ENCODE data around the gene KDM1B.
"Not testable (repeated sequence)": the region's sequence is repeated elsewhere in the genome, so short reads cannot be mapped to it uniquely, and the experiment has no call there.

KDM1B gene

DNA sequence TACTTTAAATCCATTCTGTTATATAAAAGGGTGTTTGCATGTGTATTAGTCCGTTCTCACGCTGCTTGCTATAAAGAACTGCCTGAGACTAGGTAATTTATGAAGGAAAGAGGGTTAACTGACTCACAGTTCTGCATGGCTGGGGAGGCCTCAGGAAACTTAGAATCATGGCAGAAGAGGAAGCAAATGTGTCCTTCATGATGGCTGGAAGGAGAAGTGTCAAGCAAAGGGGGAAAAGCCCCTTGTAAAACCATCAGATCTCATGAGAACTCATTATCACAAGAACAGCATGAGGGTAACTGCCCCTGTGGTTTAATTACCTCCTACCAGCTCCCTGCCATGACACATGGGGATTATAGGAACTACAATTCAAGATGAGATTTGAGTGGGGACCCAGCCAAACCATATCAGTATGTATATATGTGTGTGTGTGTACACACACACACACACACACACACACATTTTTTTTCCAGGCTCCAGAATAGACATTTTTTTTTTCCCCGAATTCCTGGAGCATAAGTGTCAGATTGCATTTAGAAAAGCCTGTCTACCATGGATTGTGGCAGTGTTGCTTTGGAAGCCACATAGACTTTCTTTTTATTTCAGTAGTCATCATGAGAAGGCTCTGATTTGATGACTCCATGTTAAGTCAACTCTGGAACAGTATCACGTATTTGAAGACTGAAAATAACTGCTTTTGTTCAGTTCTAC is 31.5 kb downstream of the KDM1B start:
- DNase-seq (ENCODE audit: low read depth, low spot score): no peak

GRCh38 chr6:18187701-18188100 is 32.5 kb downstream of the KDM1B start:
- DNase-seq (ENCODE audit: low read depth, low spot score): no peak

DNA sequence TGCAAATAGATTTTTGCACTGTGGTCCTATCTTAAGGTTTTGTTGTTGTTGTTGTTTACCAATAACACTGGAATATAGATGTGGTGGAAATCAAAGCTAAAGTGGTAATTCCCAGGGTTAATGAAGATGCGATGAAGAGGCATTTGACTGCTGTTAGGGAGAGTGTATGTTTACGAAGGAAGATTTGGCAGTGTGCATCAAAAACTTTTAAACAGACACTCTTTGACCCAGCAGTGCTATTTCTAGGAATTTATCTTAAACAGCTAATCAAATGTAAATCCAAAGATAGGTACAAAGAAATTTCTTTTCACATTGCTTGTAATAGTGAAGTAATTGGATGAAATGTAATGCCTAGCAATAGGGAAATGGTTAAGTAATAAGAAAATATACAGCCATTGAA is 34.0 kb downstream of the KDM1B start:
- DNase-seq (ENCODE audit: low read depth, low spot score): no peak

DNA sequence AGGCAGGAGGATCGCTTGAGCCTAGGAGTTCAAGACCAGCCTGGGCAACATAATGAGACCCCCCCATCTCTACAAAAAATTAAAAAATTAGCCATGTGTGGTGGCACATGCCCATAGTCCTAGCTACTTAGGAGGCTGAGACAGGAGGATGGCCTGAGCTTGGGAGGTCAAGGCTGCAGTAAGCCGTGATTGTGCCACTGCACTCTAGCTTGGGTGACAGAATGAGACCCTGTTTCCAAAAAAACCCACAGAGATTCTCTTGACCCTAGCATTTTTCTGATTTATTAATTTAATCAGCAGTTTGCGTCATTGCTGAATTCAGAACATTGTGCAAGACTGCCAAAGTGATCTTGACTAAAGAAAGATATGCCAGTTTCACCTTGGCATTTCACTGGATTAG is 36.8 kb downstream of the KDM1B start:
- no peak for DNase-seq (ENCODE audit: low read depth, low spot score)

- no peak for DNase-seq (ENCODE audit: low read depth, low spot score)
Measured at GRCh38 chr6:18203786-18204185, 48.6 kb downstream of the KDM1B start.

- DNase-seq (ENCODE audit: low read depth, low spot score): no peak
Measured at GRCh38 chr6:18204691-18205090, 49.5 kb downstream of the KDM1B start.

DNA sequence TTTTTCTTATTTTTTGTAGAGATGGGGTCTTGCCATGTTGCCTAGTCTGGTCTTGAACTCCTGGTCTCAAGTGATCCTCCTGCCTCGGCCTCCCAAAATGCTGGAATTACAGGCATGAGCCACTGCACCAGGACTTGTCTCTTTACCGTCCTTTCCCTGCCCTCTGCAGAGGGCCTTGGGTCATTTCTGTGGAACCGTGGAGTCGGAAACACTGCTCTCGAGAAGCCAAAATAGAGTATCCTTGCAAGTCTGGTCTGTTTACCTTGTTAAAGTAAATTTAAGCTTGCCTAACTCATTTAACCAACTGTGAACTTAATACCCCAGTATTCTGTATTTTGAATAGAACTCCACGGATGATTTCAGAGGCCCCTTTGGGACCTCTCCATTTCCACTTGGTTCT is 51.4 kb downstream of the KDM1B start:
- DNase-seq (ENCODE audit: low read depth, low spot score): no peak

- no peak for DNase-seq (ENCODE audit: low read depth, low spot score)
Measured at GRCh38 chr6:18207438-18207837, 52.2 kb downstream of the KDM1B start.

DNA sequence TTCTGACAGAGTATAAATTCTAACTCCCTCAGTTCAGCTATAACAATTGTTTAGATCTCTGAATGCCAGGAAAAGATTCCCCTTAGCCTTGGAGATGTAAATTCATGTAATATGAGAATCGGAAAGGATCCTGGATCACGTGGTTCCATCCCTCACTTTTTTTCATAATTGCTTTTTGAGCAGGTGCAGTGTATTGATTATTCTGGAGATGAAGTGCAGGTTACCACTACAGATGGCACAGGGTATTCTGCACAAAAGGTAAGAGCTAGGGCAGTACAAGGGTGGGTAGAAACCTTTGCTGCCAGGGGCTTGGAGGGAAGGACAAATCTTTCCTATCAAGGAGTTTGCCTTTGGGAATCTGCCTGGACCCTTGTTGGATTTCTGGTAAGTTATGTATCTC is 52.7 kb downstream of the KDM1B start:
- DNase-seq (ENCODE audit: low read depth, low spot score): no peak

GRCh38 chr6:18208778-18209177 is 53.6 kb downstream of the KDM1B start:
- not testable (repeated sequence) for DNase-seq (ENCODE audit: low read depth, low spot score)

DNA sequence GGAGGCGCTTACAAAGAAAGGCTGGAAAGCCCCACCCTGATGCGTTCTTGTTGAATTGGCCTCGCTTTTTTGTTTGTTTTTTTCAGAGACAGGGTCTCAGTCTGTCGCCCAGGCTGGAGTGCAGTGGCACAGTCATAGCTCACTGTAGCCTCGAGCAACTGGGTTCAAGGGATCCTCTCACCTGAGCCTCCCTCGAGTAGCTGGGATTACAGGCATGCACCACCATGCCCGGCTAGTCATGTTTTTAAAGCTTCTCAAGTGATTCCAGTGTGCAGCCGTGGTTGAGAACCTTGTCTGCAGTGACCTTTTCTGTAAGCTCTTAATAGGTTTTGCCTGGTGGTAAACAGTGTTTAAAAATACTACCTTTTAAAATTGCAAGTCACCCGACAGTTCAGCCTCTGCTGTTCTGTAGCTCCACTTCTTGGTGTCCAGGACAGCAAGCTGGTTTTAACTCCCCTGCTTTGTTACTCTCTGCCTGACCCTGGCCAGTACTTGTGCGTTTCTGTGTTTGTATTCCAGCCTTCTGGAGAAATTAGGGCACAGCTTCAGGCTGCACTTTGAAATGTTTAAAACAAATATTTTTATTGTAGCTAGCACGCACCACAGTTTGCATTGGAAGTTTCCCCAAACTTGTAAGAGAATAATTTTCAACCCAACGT is 54.4 kb downstream of the KDM1B start:
- DNase-seq (ENCODE audit: low read depth, low spot score): no peak

DNA sequence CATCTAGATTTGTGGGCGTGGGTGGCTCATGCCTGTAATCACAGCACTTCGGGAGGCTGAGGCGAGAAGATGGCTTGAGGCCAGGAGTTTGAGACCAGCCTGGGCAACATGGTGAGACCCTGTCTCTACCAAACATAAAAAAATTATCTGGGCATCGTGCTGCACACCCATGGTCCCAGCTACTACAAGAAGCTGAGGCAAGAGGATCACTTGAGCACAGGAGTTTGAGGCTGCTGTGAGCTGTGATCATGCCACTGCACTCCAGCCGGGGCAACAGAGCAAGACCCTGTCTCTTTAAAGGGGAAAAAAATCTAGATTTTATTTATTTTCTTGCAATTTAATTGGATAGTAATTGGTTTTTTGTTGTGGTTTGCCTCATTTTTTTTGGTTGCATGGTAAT is 55.5 kb downstream of the KDM1B start:
- no peak for DNase-seq (ENCODE audit: low read depth, low spot score)

GRCh38 chr6:18211338-18211737 is 56.1 kb downstream of the KDM1B start:
- no peak for DNase-seq (ENCODE audit: low read depth, low spot score)

DNA sequence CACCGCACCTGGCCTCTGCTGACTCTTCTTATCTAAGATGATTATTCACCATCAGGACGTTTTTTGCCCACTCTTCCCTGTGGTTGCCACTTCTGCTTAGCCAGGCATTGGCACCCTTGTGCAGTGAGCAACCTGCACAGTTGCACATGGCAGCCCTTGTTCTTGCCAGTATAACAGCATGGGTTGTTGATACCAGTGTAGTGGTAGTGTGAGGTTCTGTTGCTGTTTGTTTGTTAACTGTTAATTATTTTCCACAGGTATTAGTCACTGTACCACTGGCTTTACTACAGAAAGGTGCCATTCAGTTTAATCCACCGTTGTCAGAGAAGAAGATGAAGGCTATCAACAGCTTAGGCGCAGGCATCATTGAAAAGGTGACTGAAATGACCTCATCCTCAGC is 57.0 kb downstream of the KDM1B start:
- no peak for DNase-seq (ENCODE audit: low read depth, low spot score)

DNA sequence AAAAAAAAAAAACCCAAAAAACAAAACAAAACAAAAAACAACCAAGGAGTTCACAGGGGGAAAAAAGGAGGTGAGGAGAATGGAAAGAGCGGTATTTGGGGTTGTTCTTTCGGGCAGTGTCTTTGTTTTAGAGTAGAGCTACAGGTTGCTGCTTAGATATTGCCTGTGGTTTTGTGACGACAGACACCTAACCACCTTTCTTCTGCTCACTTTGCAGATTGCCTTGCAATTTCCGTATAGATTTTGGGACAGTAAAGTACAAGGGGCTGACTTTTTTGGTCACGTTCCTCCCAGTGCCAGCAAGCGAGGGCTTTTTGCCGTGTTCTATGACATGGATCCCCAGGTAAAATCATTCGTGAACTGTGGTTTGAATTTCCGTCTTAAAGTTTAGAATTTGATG is 58.2 kb downstream of the KDM1B start:
- DNase-seq (ENCODE audit: low read depth, low spot score): no peak

GRCh38 chr6:18214003-18214402 is 58.8 kb downstream of the KDM1B start:
- no peak for DNase-seq (ENCODE audit: low read depth, low spot score)

- no peak for DNase-seq (ENCODE audit: low read depth, low spot score)
Measured at GRCh38 chr6:18215436-18215835, 60.2 kb downstream of the KDM1B start.

DNA sequence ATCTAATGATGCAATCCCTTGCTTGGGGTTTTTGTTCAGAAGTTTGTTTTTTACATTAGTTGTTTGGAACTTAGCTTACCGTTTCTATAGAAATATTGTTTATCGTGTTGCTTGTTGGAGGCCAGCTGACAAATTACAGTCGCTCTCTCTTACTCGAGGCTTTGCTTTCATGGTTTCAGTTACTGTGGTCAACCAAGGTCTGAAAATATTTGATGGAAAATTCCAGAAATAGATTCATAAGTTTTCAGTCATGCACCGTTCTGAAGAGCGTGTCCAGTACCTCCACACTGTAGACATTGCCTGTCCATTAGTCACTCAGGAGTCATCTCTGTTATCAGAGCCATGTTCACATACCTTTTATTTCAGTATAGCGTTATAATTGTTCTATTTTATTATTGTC is 61.2 kb downstream of the KDM1B start:
- no peak for DNase-seq (ENCODE audit: low read depth, low spot score)

DNA sequence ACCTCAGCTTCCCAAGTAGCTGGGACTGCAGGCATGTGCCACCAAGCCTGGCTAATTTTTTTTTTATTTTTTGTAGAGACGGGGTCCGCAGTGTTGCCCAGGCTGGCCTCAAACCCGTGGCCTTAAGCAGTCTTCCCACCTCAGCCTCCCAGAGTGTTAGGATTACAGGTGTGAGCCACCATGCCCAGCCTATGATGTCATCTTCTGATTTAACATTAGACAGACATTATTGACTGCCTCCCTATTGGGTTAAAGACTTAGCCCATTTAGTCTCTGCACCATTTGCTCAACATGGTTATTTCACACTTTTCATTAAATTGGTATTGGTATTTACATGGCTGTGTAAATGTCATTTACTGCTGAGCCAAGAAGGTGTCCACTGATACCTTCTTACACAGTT is 63.0 kb downstream of the KDM1B start:
- no peak for DNase-seq (ENCODE audit: low read depth, low spot score)

DNA sequence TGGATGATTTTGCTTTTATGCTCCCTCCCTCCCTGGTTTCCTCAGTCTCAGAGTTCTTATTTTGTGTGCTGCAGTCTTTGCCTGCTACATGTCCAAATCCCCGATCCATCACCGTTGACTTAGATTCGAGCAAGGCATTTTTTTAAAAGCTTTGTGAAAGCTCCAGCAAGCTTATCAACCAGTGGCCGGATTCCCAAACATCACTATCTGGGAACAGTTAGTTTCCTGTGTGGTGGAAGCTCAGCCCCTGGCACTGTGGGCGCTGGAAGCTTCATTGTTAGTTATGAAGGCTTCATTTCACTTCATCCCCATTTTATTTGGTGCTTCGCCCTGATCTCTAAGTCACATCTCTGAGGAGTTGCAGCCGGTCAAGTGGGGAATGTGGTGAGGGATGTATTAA is 64.4 kb downstream of the KDM1B start:
- DNase-seq (ENCODE audit: low read depth, low spot score): no peak

DNA sequence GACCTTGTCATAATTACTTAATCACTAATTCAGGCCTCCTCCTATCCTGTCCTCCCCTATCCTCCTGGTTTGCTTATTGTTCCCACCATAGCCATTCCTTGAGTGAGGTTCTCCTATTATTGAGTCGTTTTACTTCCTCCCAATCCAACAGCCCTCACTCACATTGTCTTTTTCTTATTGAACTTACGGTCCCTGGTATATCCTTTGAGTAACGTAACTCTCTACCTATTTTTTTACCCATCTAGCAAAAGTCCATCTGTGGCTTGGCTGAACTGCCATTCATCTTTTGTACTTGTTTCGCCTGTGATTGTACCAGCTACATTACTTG is 66.0 kb downstream of the KDM1B start:
- DNase-seq (ENCODE audit: low read depth, low spot score): no peak

- not testable (repeated sequence) for DNase-seq (ENCODE audit: low read depth, low spot score)
Measured at GRCh38 chr6:18226451-18227105, 71.4 kb downstream of the KDM1B start.

DNA sequence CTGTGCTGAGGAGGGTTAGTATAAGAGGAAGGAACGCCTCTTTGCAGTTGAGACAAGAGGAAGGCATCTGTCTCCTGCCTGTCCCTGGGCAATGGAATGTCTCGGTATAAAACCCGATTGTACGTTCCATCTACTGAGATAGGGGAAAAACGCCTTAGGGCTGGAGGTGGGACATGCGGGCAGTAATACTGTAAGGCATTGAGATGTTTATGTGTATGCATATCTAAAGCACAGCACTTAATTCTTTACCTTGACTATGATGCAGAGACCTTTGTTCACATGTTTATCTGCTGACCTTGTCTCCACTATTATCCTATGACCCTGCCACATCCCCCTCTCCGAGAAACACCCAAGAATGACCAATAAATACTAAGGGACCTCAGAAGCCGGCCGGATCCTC is 71.9 kb downstream of the KDM1B start:
- not testable (repeated sequence) for DNase-seq (ENCODE audit: low read depth, low spot score)

All from activated CD4-positive, CD25-positive, alpha-beta regulatory T cell treated with anti-CD3 and anti-CD28 coated beads, Interleukin-2, amount 50 U/mL, for 16 hours (primary cell).